GM19467 (cell line): ENCODE results near the gene TNFAIP3.

Experiments
- ATAC-seq: cut with Tn5 transposase; IDR thresholded peaks from one replicate; pipeline ENCODE4 v1.9.1; 2021; ENCODE audit warnings: mild to moderate bottlenecking, moderate library complexity; ENCODE audit not compliant: unreplicated experiment

The TNFAIP3 gene

GRCh38 chr6:137919502-137919823 is 52.4 kb downstream of the TNFAIP3 start:
- ATAC-seq = no peak

- no peak for ATAC-seq
Measured at GRCh38 chr6:137919837-137920730, 53.0 kb downstream of the TNFAIP3 start.

DNA sequence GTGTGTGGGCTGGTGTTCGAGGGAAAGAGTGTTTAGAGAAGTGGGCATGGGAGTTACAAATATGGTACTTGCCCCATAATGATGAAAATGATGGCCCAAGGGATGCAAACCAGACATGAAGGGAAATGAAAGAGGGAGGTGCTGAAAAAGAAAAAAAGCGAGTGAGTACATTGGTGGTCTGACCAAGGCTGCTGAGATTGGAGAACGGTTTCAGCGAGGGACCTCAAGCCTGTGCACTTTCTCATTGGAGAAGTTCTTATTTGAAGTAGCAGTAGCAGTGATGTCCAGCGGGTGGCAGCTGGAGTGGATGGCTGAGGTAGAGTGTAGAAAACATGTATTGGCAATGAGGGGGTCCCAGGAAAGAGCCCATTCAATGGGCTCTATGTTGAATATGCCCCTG is 54.8 kb downstream of the TNFAIP3 start:
- no peak for ATAC-seq

DNA sequence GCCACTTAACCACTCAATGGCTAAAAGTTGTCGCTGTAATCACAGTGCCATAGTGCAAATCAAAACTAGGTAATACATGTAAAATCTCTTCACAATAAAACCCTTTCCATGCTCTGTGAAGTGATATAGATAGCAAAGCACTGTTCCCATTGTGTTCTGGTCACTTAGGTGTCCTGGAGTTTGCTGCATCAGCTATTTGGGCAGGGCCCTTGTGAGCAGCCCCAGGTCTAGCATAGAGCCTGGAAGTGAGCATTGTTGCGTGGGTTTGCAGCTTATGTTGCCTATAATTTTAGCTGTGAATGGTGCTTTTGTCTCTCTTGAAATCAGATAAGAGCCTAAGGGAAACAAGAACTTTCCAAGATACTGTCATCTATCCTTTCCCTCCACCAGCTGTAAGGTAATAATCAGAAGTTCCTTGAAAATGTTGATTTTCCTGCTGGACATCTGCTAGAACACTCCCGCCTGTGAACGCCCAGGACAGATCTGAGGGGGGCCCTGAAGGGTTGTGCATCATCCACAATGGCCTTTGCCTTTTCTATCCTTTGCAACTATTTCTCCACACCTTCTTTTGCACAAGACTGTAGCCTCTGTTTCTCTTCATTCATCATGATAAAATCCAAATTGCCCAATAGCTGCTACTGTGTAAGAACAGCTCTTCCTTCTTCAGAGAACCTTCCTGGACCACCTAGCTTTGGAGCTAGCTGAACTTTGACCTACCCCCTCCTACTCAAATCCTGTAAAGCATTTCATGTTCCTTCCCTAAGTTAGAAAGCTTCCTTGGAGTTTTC is 57.0 kb downstream of the TNFAIP3 start:
- ATAC-seq = no peak

- ATAC-seq = no peak
Measured at GRCh38 chr6:137925141-137925698, 58.2 kb downstream of the TNFAIP3 start.

- ATAC-seq = no peak
Measured at GRCh38 chr6:137926207-137926731, 59.2 kb downstream of the TNFAIP3 start.

- no peak for ATAC-seq
Measured at GRCh38 chr6:137926985-137927384, 59.9 kb downstream of the TNFAIP3 start.

GRCh38 chr6:137927777-137928218 is 60.7 kb downstream of the TNFAIP3 start:
- peak; percentile 90 for ATAC-seq

DNA sequence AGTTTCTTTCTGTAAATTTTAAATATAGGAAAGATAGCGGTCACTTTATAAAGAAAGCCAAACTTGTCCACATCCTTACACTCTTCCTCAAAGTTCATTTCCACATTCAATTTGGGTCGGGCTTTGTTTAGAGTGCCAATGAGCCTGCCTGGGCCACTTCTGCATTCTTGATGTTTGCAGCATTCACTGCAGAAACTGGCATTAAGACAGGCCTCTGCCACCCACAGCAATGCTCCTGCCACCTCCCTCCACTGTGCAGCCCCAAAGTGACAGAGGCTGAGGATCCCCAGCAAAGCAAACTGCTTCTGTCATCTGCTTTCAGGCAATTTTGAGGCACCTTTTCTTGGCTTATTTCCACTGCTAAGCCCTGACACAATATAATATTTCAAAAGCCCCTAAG is 61.2 kb downstream of the TNFAIP3 start:
- peak; percentile 26 for ATAC-seq

GRCh38 chr6:137931849-137932465 is 64.9 kb downstream of the TNFAIP3 start:
- no peak for ATAC-seq
